Stomach (tissue), 4 donors: ENCODE results near the gene BLACAT1.

Experiments
- EP300 ChIP-seq: sonication (generic); formaldehyde crosslinking; IDR thresholded peaks from one replicate; pipeline ENCODE4 v1.6.1; 2017; ENCODE audit warnings: antibody characterized with exemption
- TF ChIP-seq, protein P1 (sequence below), 7 experiments: fragments of 450-650 bp in 4 of 7; fragments of 200-600 bp in 3 of 7; sonication (generic) in 3 of 7; IDR thresholded peaks; one replicate each; pipeline ENCODE4 v1.5.1; 2016 to 2019; ENCODE audit warnings: antibody characterized with exemption in 7 of 7, control low read depth in 2 of 7, mild to moderate bottlenecking in 1 of 7

DNA sequence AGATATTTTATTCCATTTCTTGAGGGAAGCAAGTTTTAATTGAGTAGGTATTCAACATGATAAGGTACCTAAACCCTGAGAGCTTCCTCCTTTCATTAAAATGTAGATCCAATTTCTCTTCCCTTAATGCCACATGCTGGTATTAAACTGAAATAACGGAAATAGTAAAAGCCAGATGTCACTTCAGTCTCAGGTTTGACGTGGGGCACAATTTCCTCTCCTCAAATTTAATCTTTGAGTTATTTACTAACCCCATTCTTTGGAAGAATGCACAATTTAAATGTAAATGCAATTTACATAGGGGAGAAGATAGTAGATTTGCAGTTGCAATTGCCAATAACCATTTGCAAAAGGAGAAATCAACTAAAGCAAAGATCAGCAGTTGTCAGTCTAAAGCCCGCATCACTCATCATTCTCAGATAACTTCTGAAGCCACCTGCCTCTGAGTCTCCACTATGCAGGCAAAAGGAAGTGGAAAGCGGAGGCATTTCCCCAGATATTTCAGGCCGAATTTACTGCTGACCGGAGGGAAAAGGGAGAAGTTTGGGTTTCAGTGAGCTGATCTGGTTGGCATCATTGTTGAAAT, 31.9 kb downstream of the BLACAT1 start:
- no peak for TF ChIP-seq EP300
- TF ChIP-seq, protein P1, sequence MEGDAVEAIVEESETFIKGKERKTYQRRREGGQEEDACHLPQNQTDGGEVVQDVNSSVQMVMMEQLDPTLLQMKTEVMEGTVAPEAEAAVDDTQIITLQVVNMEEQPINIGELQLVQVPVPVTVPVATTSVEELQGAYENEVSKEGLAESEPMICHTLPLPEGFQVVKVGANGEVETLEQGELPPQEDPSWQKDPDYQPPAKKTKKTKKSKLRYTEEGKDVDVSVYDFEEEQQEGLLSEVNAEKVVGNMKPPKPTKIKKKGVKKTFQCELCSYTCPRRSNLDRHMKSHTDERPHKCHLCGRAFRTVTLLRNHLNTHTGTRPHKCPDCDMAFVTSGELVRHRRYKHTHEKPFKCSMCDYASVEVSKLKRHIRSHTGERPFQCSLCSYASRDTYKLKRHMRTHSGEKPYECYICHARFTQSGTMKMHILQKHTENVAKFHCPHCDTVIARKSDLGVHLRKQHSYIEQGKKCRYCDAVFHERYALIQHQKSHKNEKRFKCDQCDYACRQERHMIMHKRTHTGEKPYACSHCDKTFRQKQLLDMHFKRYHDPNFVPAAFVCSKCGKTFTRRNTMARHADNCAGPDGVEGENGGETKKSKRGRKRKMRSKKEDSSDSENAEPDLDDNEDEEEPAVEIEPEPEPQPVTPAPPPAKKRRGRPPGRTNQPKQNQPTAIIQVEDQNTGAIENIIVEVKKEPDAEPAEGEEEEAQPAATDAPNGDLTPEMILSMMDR (IDR thresholded peaks at IDR 0.05), result no peak
